Measurements from ENCODE around the gene ZFYVE26. TPM values are rescaled to one million over a fixed set of nuclear protein-coding genes. Genes with fewer than 3 reads are reported as not detected.
"Not testable (repeated sequence)": the region's sequence is repeated elsewhere in the genome, so short reads cannot be mapped to it uniquely, and the experiment has no call there.

The ZFYVE26 gene
- polyA plus RNA-seq (ENCODE audit: insufficient read length), result 21.1 TPM
- long read RNA-seq, donor 1, partial matches to known transcripts, result 6 of 7 reads
- long read RNA-seq, donor 1, other reads (novel, unspliced or antisense), result 0 of 7 reads
- long read RNA-seq, donor 2, result 0 reads
- long read RNA-seq, donor 3, partial matches to known transcripts, result 7 of 9 reads
- long read RNA-seq, donor 3, other reads (novel, unspliced or antisense), result 0 of 9 reads
- long read RNA-seq, donor 4, result 0 reads
- long read RNA-seq, donor 5, full-length matches to known transcripts, result 1 of 1 reads
- long read RNA-seq, donor 5, partial matches to known transcripts, result 0 of 1 reads
- long read RNA-seq, donor 5, other reads (novel, unspliced or antisense), result 0 of 1 reads
- long read RNA-seq, donor 6, result 0 reads
- long read RNA-seq, donor 7, result 0 reads
- long read RNA-seq, donor 8, result 0 reads

GRCh38 chr14:67816326-67817002, at the start of gene ZFYVE26:
TSS of gene ZFYVE26 (minus strand) at chr14:67816590. CDS start at chr14:67815963, 627 bp downstream.
- DNase-seq, result peak; percentile 97

DNA sequence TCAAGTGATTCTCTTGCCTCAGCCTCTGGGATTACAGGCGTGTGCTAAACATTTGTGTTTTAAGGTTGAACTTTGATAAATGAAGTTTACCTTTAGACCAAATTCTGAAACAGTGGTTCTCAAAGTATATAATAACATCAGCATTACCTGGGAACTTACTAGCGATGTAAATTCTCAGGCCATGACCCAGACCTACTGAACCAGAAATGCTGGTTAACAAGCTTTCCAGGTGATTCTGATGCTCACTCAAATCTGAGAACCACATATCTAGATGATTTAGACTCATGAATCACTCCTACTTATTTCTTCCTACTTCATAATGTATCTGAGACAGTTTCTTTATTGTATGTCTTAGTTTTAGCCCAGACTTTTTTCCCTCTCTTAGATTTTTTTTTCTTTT, 46.8 kb upstream of the ZFYVE26 start:
- DNase-seq, result no peak

GRCh38 chr14:67859169-67859749, 42.9 kb upstream of the ZFYVE26 start:
- no peak for DNase-seq

DNA sequence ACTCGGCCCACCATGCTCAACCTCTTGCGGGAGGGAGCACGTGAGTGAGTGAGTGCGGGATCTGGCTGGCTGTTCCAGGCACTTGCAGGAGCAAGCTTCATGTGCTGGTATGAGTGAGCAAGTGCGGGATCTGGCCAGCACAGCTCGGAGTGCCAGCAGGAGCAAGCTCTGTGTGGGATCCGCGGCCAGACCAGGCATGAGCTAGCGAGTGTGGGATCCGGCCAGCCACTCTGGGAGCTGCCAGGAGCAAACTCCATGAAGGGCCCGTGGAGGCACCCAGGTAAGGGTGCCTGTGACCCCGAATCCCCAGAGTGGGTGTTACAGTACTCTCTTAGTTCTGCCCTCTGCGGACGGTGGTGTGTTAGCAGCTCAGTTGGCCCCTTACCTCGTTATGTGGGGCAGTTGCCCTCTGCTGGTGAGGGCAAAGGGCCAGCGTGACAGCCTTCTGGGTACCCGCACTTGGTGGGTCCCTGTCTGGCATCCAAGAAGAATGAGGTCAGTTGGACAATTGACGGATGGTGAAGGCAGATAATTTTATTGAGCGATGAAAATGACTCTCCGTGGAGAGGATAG, 41.5 kb upstream of the ZFYVE26 start:
- DNase-seq, result no peak

DNA sequence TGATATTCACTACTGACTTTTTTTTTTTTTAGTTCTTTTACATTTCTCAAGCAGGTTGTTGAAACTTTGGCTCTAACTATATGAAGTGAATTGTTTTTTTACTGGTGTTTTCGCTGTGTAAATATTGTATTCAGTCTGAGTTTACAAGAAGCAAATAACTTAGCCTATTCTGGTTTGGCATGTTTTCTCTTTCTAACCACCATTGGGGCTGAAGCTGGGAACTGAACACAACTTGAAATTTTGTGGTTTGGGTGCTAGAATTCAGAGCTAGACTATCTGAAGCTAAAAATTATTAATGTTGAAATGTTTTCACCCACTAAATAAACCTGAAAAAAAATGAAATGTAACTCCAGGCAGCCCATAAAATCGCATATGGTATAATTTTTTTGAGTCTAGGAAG, 40.4 kb upstream of the ZFYVE26 start:
- no peak for DNase-seq

GRCh38 chr14:67853715-67854114, 37.3 kb upstream of the ZFYVE26 start:
- DNase-seq, result no peak

- no peak for DNase-seq
Measured at GRCh38 chr14:67852926-67853604, 36.7 kb upstream of the ZFYVE26 start.

DNA sequence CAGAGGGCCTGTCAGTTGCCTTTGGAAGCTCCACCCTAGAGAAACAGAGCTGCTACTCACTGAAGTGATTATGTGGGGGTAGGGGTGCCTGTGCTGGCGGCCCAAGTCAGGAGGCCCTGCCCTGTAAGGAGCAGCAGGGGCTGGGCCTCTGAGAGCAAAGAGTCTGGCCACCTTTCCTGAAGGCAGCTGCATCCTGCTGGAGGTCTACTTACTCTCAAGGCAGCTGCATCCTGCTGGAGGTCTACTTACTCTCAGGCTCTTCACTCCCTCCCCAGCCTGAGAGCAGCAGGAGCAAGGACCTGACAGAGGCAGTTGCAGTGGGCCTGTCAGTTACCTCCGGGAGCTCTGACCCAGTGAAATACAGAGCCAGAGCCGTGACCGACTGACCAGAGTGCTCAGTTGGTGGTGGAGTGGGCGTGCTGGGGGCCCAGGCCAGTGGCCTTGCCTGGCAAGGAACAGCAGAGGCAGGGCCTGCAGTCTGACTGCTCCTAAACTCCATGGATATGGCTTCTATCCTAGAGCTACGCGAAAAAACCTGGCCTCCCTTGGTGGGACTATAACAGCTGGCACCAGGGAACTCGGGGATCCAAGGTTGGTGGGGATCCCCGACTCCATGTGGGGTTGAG, 35.5 kb upstream of the ZFYVE26 start:
- no peak for DNase-seq

- DNase-seq, result no peak
Measured at GRCh38 chr14:67850066-67850830, 33.9 kb upstream of the ZFYVE26 start.

DNA sequence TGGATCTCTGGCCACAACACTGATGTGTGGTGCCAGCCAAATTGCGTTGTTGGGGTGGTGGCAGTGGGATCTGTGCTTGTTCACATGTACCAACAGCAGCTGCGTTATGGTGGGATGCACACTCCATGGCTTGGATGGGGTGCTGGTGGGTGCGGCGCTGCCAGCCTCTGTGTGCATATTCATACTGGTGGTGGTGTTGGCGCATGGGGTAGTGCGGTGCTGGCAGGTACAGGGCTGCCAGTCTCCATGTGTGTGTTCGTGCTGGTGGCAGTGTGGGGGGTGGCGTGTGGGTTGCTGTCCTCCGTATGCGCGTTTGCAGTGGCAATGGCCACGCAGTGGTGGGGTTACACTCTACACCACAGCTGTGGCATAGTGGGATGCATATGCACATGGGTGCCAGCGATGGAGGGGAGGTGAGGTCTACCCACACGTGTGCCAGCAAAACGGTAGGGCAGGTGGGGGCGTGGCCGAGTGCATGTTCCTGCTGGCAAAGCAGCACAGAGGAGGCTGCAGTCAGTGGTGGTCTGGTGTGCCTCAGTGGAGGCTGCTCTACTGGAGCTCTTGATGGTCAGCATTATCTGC, 29.7 kb upstream of the ZFYVE26 start:
- no peak for DNase-seq

DNA sequence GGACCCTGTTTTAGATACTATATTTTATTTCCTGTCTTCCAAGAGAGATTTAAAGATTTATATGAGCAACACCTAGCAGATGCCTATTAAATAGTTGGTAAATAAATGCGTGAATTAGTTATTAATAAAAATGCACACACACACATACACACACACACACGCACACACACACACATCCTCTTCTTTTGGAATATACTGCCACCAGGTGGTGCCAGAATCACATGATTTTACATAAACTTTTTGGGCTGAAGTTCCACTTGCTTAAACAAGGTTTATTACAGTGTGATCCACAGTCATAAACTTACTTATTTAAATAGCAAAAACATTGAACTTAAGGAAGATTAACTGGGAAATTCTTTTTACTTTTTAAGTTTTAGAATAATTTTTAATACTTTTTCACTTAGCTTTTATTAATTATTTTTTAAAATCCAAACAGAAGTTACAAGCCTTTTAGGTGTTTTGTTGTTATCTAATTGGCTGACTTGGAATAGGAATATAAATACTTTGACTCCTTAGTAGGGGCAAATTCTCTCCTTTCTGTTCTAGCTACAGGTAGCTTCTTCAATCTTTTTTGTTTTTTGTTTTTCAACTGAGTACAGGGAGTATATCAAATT, 20.7 kb upstream of the ZFYVE26 start:
- DNase-seq, result peak; percentile 81

- no peak for DNase-seq
Measured at GRCh38 chr14:67835596-67835995, 19.2 kb upstream of the ZFYVE26 start.

GRCh38 chr14:67833403-67833802, 17.0 kb upstream of the ZFYVE26 start:
- no peak for DNase-seq

DNA sequence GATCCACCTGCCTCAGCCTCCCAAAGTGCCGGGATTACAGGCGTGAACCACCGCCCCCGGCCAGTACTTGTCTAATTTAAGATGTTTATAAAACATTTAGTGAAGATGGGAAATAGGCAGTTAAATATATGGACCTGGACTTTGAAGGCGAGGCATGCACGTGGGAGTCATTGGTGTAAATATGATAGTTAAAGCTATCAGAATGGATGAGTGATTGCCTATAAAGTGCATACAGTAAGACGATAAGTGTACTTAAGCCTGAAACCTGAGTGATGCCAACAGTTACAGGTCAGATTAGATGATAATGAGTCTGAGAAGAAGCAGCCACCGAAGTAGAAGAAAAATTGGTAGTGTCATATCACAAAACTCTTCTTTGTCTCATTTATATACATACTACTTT, 14.7 kb upstream of the ZFYVE26 start:
- no peak for DNase-seq

- DNase-seq, result no peak
Measured at GRCh38 chr14:67821121-67821520, 4.7 kb upstream of the ZFYVE26 start.

GRCh38 chr14:67820428-67820971, 4.1 kb upstream of the ZFYVE26 start:
- DNase-seq, result peak; percentile 11

DNA sequence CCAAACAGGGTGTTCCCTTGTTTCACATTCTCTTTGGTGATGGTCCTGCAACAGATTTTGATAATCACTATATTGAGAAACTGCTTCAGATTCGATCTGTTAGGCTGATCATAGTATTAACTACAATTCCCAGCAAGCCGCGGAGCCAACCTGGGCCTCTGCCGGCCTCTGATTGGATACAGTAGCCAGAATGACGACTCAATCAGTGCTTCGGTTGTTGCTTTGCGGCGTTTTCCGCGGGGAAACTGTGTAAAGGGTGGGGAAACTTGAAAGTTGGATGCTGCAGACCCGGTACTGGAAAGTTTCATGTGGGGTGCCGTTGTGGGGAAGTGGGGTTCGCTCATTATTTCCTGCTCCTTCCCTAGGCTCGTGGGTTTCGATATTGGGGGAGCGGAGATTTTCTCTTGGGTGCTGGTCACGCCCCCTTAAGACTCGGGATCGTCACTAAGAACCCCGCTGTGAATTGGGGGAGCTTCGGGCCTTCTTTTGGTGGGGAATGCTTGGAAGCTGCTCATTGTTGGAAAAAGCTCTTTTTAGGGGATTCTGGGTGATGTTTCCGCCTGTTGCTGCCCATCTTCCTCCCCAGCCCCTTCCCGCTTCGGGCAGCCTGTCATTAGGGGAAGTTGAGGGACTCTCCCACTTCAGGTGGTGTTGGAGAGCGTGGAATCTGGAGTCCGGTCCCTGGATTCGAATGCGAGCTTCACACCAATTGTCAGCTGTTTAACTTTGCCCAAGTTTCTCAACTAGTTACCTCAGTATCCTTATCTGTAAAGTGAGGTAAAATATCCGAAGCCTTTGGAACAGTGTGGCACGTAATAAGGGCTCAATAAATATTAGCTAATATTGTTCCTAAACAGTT, 3.4 kb upstream of the ZFYVE26 start, which contains the start of gene RAD51B:
TSS of gene RAD51B (plus strand) at position 217 of the 859 bp plus-strand sequence.
- DNase-seq, result peak; percentile 91

GRCh38 chr14:67818476-67818875, 2.1 kb upstream of the ZFYVE26 start:
- DNase-seq, result not testable (repeated sequence)
